GM12873 (cell line): Measurements from ENCODE around the gene SFMBT2.

Experiments used
- TF ChIP-seq, protein P1 (sequence below): IDR thresholded peaks from 2 replicates; pipeline ENCODE4 v1.5.1; 2012; ENCODE audit warnings: low read depth, mild to moderate bottlenecking, moderate library complexity, low read length, control low read depth; ENCODE audit not compliant: insufficient read depth; ENCODE audit errors: missing control alignments

Gene SFMBT2

DNA sequence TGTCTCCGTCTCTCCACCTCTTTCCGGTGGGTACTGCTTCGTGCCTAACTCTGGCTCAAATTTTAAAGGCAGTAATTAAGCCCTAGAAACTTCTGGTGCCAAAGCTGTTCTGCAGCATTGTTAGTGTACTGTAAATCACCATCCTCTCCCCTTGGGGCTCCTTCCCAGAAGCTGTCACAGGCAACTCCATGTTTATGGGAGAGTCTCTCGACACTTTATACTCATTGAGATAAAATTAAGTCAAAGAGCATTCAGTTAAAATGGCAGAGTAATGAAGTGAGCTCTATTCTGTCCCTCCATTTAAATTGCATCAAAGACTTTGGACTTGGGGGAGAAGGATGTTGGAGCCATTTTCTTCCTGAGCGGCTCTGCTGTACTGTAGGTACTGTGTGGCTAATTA, 274.8 kb downstream of the SFMBT2 start:
- TF ChIP-seq, protein P1, sequence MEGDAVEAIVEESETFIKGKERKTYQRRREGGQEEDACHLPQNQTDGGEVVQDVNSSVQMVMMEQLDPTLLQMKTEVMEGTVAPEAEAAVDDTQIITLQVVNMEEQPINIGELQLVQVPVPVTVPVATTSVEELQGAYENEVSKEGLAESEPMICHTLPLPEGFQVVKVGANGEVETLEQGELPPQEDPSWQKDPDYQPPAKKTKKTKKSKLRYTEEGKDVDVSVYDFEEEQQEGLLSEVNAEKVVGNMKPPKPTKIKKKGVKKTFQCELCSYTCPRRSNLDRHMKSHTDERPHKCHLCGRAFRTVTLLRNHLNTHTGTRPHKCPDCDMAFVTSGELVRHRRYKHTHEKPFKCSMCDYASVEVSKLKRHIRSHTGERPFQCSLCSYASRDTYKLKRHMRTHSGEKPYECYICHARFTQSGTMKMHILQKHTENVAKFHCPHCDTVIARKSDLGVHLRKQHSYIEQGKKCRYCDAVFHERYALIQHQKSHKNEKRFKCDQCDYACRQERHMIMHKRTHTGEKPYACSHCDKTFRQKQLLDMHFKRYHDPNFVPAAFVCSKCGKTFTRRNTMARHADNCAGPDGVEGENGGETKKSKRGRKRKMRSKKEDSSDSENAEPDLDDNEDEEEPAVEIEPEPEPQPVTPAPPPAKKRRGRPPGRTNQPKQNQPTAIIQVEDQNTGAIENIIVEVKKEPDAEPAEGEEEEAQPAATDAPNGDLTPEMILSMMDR = no peak

DNA sequence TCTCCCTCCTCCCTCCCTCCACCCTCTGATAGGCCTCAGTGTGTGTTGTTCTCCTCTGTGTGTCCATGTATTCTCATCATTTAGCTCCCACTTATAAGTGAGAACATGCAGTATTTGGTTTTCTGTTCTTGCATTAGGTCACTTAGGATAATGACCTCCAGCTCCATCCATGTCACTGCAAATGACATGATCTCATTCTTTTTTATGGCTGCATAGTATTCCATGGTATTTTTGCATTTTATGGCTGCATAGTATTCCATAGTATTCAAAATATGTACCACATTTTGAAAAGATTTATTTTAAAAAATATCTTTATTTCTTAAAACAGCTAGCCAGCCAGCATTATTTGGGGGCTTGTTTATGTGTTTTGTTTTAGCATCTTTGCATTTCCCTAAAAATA, 275.6 kb downstream of the SFMBT2 start:
- TF ChIP-seq, protein P1 = no peak

DNA sequence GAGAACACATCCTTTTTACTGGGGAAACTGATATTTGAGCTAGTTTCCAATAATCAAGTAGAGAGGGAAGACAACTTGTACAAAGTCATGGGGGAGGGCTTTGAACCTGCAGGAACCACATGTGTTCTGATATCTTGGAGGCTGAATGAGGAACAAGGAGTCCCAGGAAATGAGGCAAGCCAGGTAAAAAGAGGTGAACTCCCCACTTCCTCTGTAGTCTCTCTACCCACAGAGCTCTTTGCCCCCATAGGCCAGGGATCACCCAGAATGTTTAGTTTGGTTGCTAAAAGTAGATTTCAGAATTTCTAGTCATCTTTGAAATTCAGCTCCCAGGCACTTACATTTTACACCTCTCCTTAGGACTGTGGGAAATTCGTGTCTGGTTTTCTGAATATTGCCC, 276.4 kb downstream of the SFMBT2 start:
- TF ChIP-seq, protein P1 = no peak

DNA sequence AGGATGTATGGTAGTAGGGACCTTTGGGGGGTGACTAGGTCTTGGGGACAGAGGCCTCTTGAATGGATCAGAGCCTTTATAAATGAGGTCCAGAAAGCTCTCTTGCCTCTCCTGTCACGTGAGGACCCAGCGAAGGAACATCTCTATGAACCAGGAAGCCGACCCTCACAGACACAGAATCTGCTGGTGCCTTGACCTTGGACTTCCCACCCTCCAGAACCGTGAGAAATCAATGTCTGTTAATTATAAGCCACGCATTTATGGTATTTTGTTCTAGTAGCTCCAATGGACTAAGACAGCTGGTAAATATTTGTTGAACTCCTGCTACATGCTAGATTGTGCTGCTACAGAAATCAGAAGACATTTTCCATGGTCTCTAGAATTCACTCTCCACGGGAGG, 276.9 kb downstream of the SFMBT2 start:
- TF ChIP-seq, protein P1 = no peak

DNA sequence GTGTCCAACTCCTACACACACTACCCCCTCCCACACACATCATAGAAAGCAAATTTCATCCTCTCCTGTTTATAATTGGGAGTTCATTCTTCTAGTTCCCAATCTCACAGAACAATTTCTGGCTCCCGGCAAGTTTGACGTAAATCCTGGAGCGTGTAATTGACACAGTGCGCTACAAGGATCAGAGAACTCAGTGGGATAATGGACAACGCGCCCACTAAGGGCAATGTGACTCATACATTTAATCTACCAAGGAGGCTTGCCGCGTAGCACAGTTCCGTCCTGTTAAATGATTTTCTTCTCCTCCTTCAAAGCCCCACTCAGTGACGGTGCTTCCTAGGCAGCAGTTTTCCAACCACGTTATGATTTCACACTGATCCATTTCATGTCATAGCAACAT, 277.6 kb downstream of the SFMBT2 start:
- TF ChIP-seq, protein P1 = no peak

DNA sequence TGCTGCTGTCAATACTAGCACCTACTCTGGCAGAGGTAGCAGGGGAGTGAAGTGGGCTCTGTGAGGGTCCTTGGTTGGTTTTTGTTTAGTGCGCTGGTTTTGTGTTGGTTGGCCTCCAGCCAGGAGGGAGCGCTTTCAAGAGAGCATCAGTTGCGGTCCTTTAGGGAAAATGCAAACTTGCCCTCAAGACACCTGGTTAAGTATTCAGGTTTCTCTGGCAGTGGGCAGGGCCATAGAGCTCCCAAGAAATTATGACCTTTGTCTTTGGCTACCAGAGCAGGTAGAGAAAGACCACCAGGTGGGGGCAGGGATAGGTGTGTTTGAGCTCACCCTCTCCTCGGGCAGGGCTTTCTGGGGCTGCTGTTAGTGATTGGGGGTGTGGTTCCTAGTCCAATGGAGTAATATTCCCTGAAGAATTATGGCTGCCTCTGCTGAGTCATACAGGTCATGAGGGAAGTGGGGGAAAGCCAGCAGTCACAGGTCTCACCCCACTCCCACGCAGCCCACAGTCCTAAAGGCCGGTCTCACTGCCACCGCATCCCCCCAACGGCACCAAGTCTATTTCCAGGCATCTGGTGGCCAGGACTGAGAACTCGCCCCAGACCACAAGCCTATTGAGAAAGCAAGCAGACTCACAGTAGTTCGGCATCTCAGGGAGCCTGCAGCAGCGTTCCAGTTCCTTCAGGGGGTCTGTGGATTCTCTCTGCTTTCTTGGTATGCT, 280.5 kb downstream of the SFMBT2 start:
- TF ChIP-seq, protein P1 = no peak

DNA sequence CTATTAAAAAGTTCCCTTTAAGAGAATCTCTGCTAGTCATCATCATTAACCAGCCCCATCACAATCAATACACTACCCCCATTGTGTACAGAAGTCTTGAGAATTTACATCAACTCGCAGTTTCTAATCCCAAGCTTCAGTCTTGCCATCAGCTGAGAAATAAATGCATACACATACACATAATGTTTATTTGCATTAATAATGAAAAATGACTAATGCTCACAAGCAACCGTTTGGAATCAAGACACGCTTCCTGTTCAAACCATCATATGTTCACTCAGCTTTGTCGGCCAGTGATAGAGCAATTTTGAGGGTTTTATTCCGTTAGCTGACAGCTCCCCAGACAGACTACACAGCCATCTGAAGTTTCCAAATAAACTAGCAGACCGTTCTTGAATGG, 287.1 kb downstream of the SFMBT2 start:
- TF ChIP-seq, protein P1 = no peak
